Activated CD4-positive, alpha-beta T cell treated with anti-CD3 and anti-CD28 coated beads, Interleukin-2, amount 50 U/mL, for 48 hours (primary cell): ENCODE data around the gene ZBTB16.

Experiments used
- DNase-seq, 2 experiments: peaks; one replicate each; pipeline ENCODE4 v3.0.0-alpha.2; 2020

Gene ZBTB16

GRCh38 chr11:114193730-114194679 lies 134.5 kb downstream of the ZBTB16 start:
- DNase-seq = no peak

- no peak for DNase-seq
These were observed 135.2 kb downstream of the ZBTB16 start for GRCh38 chr11:114194702-114195101.

GRCh38 chr11:114195151-114195550 lies 135.6 kb downstream of the ZBTB16 start:
- DNase-seq = no peak

- DNase-seq = no peak
These were observed 136.6 kb downstream of the ZBTB16 start for GRCh38 chr11:114195981-114196731.

GRCh38 chr11:114196997-114197703 lies 137.6 kb downstream of the ZBTB16 start:
- no peak for DNase-seq

- no peak for DNase-seq
These were observed 138.4 kb downstream of the ZBTB16 start for GRCh38 chr11:114197799-114198500.

GRCh38 chr11:114199051-114199450 lies 139.5 kb downstream of the ZBTB16 start:
- DNase-seq = no peak

GRCh38 chr11:114200351-114201133 lies 141.0 kb downstream of the ZBTB16 start:
- DNase-seq = no peak

GRCh38 chr11:114201219-114201618 lies 141.7 kb downstream of the ZBTB16 start:
- DNase-seq = no peak

GRCh38 chr11:114202011-114202609 lies 142.6 kb downstream of the ZBTB16 start:
- DNase-seq = no peak

- no peak for DNase-seq
These were observed 147.6 kb downstream of the ZBTB16 start for GRCh38 chr11:114207096-114207495.

GRCh38 chr11:114208377-114208776 lies 148.9 kb downstream of the ZBTB16 start:
- DNase-seq = no peak

GRCh38 chr11:114209343-114209742 lies 149.8 kb downstream of the ZBTB16 start:
- no peak for DNase-seq

GRCh38 chr11:114209904-114210303 lies 150.4 kb downstream of the ZBTB16 start:
- DNase-seq = no peak

- DNase-seq = no peak
These were observed 152.1 kb downstream of the ZBTB16 start for GRCh38 chr11:114211444-114212121.

GRCh38 chr11:114213622-114214021 lies 154.1 kb downstream of the ZBTB16 start:
- no peak for DNase-seq

GRCh38 chr11:114215428-114215827 lies 155.9 kb downstream of the ZBTB16 start:
- DNase-seq = no peak

- DNase-seq = no peak
These were observed 156.6 kb downstream of the ZBTB16 start for GRCh38 chr11:114215871-114216795.

- DNase-seq = no peak
These were observed 157.3 kb downstream of the ZBTB16 start for GRCh38 chr11:114216796-114217180.

- DNase-seq = no peak
These were observed 159.0 kb downstream of the ZBTB16 start for GRCh38 chr11:114218508-114218907.
